Caco-2 (cell line): ENCODE data around the gene PDE1C. TPM values are rescaled to one million over a fixed set of nuclear protein-coding genes. Genes with fewer than 3 reads are reported as not detected.

Experiments used
- BruUV-seq: library from RNA; stranded (reverse); fragments of 400-500 nt; replicated peaks from 2 replicates; lab custom pipeline; 2021; lab: Mats Ljungman, UMichigan
- CTCF ChIA-PET: fragments of 300-600 bp; sonication (Branson Sonifier 250); formaldehyde crosslinking; loops from one replicate; lab custom pipeline; 2022; ENCODE audit warnings: antibody characterized with exemption; lab: Charles Lee
- POLR2A ChIA-PET: fragments of 300-600 bp; sonication (Branson Sonifier 250); formaldehyde crosslinking; loops from one replicate; lab custom pipeline; 2022; ENCODE audit warnings: antibody characterized with exemption; lab: Charles Lee
- DNase-seq, 2 experiments: peaks; one replicate each; pipeline versions ENCODE4 v3.0.0 to v3.0.0-alpha.2; 2020 to 2022
- H3K27me3 ChIP-seq: replicated peaks from 2 replicates; pipeline ENCODE4 v1.6.0; 2011; ENCODE audit warnings: low read length; ENCODE audit not compliant: control insufficient read depth, insufficient read depth
- H3K36me3 ChIP-seq: 2 replicates; pipeline ENCODE4 v1.5.1; 2011; ENCODE audit warnings: low read length; ENCODE audit not compliant: control insufficient read depth, insufficient read depth
- H3K4me1 ChIP-seq: fragments of 250-450 bp; sonication (Bioruptor Pico); 2 replicates; pipeline ENCODE4 v1.5.1; 2020; ENCODE audit warnings: mild to moderate bottlenecking
- H3K4me3 ChIP-seq: 2 replicates; pipeline ENCODE4 v1.5.1; 2011; ENCODE audit warnings: low read depth, mild to moderate bottlenecking, control low read depth, low read length
- H3K9me3 ChIP-seq: fragments of 250-450 bp; sonication (Bioruptor Pico); 2 replicates; pipeline ENCODE4 v1.5.1; 2020; ENCODE audit warnings: mild to moderate bottlenecking, moderate library complexity
- H3K27ac Mint-ChIP-seq: one replicate; pipeline ENCODE4 v1.8.0; 2022; ENCODE audit warnings: mixed read lengths; ENCODE audit not compliant: unreplicated experiment
- H3K27me3 Mint-ChIP-seq: one replicate; pipeline ENCODE4 v1.8.0; 2022; ENCODE audit warnings: mixed read lengths; ENCODE audit not compliant: insufficient read depth, unreplicated experiment
- H3K36me3 Mint-ChIP-seq: one replicate; pipeline ENCODE4 v1.8.0; 2022; ENCODE audit warnings: mild to moderate bottlenecking, mixed read lengths; ENCODE audit not compliant: insufficient read depth, unreplicated experiment
- H3K4me1 Mint-ChIP-seq: one replicate; pipeline ENCODE4 v1.8.0; 2022; ENCODE audit warnings: low read depth, mixed read lengths; ENCODE audit not compliant: unreplicated experiment
- H3K4me3 Mint-ChIP-seq: one replicate; pipeline ENCODE4 v1.8.0; 2022; ENCODE audit warnings: mild to moderate bottlenecking, moderate library complexity, mixed read lengths; ENCODE audit not compliant: unreplicated experiment
- H3K9me3 Mint-ChIP-seq: one replicate; pipeline ENCODE4 v1.8.0; 2022; ENCODE audit warnings: mixed read lengths; ENCODE audit not compliant: unreplicated experiment
- intact Hi-C: fragments of 100-400 bp; cut with micrococcal nuclease; formaldehyde crosslinking; loops from one replicate; pipeline ENCODE4 v1.10.0; 2022; ENCODE audit not compliant: unreplicated experiment
- total RNA-seq: library from RNA; stranded (reverse); gene quantifications from 2 replicates; pipeline ENCODE4 v1.2.3, GENCODE V29; 2022
- TF ChIP-seq, protein P1 (sequence below), 2 experiments: fragments of 200-600 bp in 1 of 2; IDR thresholded peaks; 1 replicate in 1 of 2; 2 replicates in 1 of 2; pipeline versions ENCODE4 v1.5.1 to v1.8.0; 2011 to 2022; ENCODE audit warnings: antibody characterized with exemption in 1 of 2, control low read depth in 1 of 2, inconsistent platforms in 1 of 2, low read depth in 1 of 2, low read length in 1 of 2, mild to moderate bottlenecking in 1 of 2, moderate library complexity in 1 of 2; ENCODE audit not compliant: insufficient read depth in 1 of 2, severe bottlenecking in 1 of 2, unreplicated experiment in 1 of 2

Gene PDE1C
- total RNA-seq, 1 experiment from 2014 or later: not detected

DNA sequence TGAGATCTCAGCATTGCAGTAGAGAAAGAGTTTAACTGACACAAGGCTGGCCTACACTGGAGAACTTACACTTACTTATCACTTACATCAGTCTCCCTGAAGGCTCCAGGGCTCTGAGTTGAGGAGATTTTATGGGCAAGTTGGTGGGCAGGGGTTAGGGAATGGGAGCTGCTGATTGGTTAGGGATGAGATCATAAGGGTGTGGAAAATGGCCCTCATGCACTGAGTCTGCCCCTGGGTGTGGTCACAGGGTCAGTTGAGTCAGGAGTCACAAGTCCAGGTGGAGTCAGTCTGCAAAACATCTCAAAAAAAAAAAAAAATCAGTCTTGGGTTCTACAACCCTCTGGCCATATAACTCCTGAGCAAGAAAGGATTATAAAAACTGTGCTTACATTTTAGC, 322.7 kb downstream of the PDE1C start:
- H3K4me1 Mint-ChIP-seq: peaks cover 7% of the 10 kb centered on the region
- H3K9me3 Mint-ChIP-seq: peaks cover 11% of the 10 kb centered on the region
- Histone ChIP-seq H3K9me3 (no peaks in the 10 kb centered on the region), H3K4me3 (no peak overlapping the region), H3K36me3 (no peaks in the 10 kb centered on the region), H3K27me3 (no peaks in the 10 kb centered on the region), H3K4me1 (no peaks in the 10 kb centered on the region)
- no TSS peak for BruUV-seq
- ChIA-PET POLR2A (no interaction called here), CTCF (interaction anchor here (0.6 kb wide), 1 partner anchor 514 kb away, joined by 3 read pairs; no protein-coding TSS in a partner anchor)
- H3K27me3 Mint-ChIP-seq: peaks cover 13% of the 10 kb centered on the region
- no peak overlapping the region for H3K4me3 Mint-ChIP-seq
- H3K27ac Mint-ChIP-seq: no peak overlapping the region
- intact Hi-C loops: loop anchor here (10.0 kb wide), 1 partner anchor 727 kb away; no protein-coding TSS in a partner anchor
- TF ChIP-seq, protein P1, sequence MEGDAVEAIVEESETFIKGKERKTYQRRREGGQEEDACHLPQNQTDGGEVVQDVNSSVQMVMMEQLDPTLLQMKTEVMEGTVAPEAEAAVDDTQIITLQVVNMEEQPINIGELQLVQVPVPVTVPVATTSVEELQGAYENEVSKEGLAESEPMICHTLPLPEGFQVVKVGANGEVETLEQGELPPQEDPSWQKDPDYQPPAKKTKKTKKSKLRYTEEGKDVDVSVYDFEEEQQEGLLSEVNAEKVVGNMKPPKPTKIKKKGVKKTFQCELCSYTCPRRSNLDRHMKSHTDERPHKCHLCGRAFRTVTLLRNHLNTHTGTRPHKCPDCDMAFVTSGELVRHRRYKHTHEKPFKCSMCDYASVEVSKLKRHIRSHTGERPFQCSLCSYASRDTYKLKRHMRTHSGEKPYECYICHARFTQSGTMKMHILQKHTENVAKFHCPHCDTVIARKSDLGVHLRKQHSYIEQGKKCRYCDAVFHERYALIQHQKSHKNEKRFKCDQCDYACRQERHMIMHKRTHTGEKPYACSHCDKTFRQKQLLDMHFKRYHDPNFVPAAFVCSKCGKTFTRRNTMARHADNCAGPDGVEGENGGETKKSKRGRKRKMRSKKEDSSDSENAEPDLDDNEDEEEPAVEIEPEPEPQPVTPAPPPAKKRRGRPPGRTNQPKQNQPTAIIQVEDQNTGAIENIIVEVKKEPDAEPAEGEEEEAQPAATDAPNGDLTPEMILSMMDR (IDR thresholded peaks at IDR 0.05; ENCODE audit: insufficient read depth in 1 of 2, low read depth in 1 of 2, low read length in 1 of 2, severe bottlenecking in 1 of 2, unreplicated experiment in 1 of 2): no peak
- H3K36me3 Mint-ChIP-seq: no peaks in the 10 kb centered on the region
- no peak for DNase-seq

- TF ChIP-seq, protein P1 (IDR thresholded peaks at IDR 0.05; ENCODE audit: insufficient read depth in 1 of 2, low read depth in 1 of 2, low read length in 1 of 2, severe bottlenecking in 1 of 2, unreplicated experiment in 1 of 2): peak; percentile 89 to 94
- Histone ChIP-seq H3K36me3 (no peaks in the 10 kb centered on the region), H3K4me1 (no peaks in the 10 kb centered on the region), H3K9me3 (no peaks in the 10 kb centered on the region), H3K4me3 (no peak overlapping the region), H3K27me3 (peaks cover 1% of the 10 kb centered on the region)
- ChIA-PET CTCF (interaction anchor here (0.6 to 1.7 kb wide), 10 partner anchors 17 to 761 kb away, joined by 3 to 22 read pairs (median 4); no protein-coding TSS in a partner anchor), POLR2A (no interaction called here)
- H3K27ac Mint-ChIP-seq: no peak overlapping the region
- peaks cover 11% of the 10 kb centered on the region for H3K9me3 Mint-ChIP-seq
- BruUV-seq: no TSS peak
- no peak overlapping the region for H3K4me3 Mint-ChIP-seq
- DNase-seq: peak; percentile 62 to 71
- peaks cover 17% of the 10 kb centered on the region for H3K27me3 Mint-ChIP-seq
- intact Hi-C loops: loop anchor here (1.0 to 10.0 kb wide), 7 partner anchors 38 to 730 kb away; no protein-coding TSS in a partner anchor
- no peaks in the 10 kb centered on the region for H3K36me3 Mint-ChIP-seq
- H3K4me1 Mint-ChIP-seq: peaks cover 7% of the 10 kb centered on the region
Measured at GRCh38 chr7:31744294-31744874, 325.8 kb downstream of the PDE1C start.

GRCh38 chr7:31741852-31742251, 328.4 kb downstream of the PDE1C start:
- peaks cover 20% of the 10 kb centered on the region for H3K27me3 Mint-ChIP-seq
- H3K27ac Mint-ChIP-seq: no peak overlapping the region
- no peaks in the 10 kb centered on the region for H3K4me1 ChIP-seq
- intact Hi-C loops: loop anchor here (5.0 to 10.0 kb wide), 2 partner anchors 605 to 733 kb away; no protein-coding TSS in a partner anchor
- ChIA-PET CTCF (no interaction called here), POLR2A (interaction anchor here (0.6 kb wide), 1 partner anchor 13 kb away, joined by 3 read pairs; no protein-coding TSS in a partner anchor)
- H3K4me1 Mint-ChIP-seq: peaks cover 7% of the 10 kb centered on the region
- peaks cover 1% of the 10 kb centered on the region for H3K27me3 ChIP-seq
- H3K4me3 Mint-ChIP-seq: no peak overlapping the region
- H3K36me3 Mint-ChIP-seq: no peaks in the 10 kb centered on the region
- no peaks in the 10 kb centered on the region for H3K9me3 ChIP-seq
- BruUV-seq: no TSS peak
- peaks cover 8% of the 10 kb centered on the region for H3K9me3 Mint-ChIP-seq
- H3K36me3 ChIP-seq: no peaks in the 10 kb centered on the region
- DNase-seq: no peak
- H3K4me3 ChIP-seq: no peak overlapping the region
- TF ChIP-seq, protein P1 (IDR thresholded peaks at IDR 0.05; ENCODE audit: insufficient read depth in 1 of 2, low read depth in 1 of 2, low read length in 1 of 2, severe bottlenecking in 1 of 2, unreplicated experiment in 1 of 2): no peak
